Activated T-cell treated with anti-CD3 and anti-CD28 coated beads, Interleukin-2, amount 50 U/mL, for 48 hours (primary cell): ENCODE data around the gene DHX34.
A peak's percentile ranks its signal among the peaks of the same experiment; 100 is the strongest.
"Not testable (repeated sequence)": the region's sequence is repeated elsewhere in the genome, so short reads cannot be mapped to it uniquely, and the experiment has no call there.

ENCODE experiments used
- DNase-seq, 2 experiments: peaks; one replicate each; pipeline ENCODE4 v3.0.0-alpha.2; 2020

The DHX34 gene

DNA sequence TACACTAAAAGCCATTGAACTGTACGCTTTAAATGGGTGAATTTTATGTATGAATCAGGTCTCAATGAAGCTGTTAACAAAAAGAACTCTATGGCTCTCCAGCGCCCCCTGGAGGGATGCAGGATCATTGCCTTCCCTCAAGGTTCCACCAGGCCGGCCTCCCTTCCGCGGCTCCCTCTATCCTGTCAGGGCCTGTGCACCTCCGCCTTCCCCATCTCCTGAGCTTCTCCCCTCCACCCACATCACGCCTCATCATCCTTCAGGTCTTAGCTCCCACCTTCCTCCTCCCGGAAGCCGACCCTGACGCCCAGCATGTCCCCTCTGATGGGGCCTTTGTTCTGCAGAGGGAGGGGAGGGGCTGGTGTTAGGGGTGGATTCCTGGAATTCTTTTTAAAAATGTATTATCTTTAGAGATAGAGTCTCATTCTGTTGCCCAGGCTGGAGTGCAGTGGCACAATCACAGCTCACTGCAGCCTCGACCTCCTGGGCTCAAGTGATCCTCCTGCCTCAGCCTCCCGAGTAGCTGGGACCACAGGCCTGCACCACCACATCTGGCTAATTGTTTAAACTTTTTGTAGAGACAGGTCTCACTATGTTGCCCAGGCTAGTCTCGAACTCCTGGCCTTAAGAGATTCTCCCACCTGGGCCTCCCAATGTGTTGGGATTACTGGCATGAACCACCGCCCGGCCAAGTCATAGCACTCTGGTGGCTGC, 42.6 kb downstream of the DHX34 start:
- peak; percentile 85 to 89 for DNase-seq

DNA sequence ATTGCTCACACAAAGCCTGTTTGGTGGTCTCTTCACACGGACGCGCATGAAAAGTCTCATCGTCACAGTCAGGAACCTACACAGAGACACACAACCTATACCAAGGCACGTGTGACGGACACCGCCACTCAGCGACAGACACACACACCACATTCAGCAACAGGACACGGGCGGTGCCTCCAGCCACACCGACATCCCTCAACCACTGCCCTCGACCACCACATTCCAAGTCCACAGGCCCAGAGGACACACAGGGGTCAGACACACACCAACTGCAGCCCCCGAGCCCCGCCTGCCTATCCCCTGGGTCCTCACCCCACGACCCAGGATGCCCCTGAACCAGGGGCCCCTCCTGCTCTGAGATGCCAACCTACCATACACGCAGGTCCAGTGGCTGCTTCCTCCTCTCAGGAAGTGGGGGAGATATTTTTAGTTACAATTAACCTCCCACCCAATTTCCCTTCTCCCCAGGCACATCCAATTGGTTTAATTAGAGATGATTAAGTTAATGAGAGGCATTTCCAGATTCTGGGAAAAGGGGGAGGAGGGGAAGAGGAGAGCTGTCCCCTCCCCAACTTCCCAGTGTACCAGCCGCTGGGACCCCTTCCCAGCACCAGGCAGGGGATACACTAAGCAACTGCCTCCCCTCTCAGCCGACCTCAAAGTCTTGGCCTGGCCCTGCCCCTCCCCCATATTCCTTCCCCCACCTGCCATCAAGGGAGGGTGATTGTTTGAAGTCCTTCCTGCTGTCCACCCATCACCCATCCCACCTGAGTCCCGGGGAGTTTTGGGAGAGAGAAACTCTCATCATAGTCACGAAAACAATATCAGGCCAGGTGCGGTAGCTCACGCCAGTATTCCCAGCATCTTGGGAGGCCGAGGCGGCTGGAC, 49.8 kb downstream of the DHX34 start:
- no peak for DNase-seq

DNA sequence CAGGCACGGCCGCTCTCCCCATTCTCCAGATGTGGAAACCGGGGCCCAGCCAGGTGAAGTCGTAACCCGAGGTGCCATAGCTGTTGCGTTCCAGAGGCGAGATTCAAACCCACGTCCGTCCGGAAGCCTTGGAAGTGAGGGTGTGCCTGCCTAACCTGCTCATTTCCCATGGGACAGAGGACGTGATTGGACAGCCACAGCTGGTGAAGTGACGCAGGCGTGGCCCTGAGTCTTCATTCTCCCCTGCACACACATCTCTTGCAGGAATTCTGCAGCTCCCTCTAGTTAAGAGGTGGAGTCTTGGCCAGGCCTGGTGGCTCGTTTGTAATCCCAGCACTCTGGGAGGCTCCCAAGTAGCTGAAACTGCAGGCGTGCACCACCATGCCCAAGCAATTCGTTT, 53.4 kb downstream of the DHX34 start:
- no peak for DNase-seq

DNA sequence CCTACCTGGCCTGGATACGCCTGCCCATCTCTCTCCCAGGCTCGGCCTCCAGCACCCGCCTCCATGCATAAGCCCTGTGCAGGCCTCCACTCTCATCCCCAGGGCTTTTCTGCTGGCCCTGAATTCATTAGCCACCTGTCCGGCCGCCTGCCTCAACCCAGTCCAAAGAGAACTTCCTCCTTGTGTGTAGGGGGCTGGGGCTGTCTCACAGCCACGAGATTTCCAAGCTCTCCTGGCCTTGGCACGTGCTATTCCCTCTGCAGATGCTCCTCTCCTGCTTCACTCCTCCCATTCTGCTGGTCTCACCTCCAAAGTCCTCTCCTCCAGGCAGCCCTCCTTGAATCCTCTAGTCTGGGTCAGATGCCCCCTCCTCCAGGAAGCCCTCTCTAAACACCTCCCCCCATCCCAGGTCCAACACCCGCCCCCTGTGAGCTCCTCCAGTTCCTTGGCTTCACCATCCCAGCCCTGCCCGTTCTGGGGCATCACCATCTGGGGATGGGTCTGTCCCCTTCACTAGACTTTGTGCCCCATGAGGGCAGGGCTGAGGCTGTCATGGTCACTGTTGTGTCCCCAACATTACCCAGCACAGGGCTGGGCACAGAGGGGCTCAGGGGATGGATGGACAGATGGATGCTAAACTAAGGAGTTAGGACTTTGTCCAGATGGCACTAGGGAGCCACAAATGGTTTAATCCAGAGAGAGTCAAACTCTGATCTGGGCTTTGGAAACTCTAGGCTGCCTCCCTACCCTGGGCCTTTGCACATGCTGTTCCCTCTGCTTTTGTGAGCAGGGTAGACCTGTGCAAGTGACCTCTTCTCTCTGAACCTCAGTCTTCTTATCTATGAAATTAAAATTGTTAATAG, 55.5 kb downstream of the DHX34 start:
- DNase-seq, result no peak

DNA sequence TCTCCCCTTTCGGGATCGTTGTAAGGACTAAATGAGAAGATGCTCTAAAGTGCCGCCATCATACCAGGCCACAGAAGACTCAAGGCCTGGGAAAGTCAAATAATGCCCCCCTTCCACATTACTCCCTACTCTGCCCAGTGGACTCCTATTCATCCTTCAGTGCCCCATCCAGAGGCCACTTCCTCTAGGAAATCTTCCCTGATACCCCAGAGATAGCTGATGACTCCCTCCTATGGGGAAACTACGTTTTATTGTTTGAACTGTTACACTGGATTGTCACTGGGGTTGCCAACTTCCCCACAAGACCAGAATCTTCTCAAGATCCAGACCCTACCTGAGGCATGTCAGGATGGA, 56.1 kb downstream of the DHX34 start:
- DNase-seq, result no peak

DNA sequence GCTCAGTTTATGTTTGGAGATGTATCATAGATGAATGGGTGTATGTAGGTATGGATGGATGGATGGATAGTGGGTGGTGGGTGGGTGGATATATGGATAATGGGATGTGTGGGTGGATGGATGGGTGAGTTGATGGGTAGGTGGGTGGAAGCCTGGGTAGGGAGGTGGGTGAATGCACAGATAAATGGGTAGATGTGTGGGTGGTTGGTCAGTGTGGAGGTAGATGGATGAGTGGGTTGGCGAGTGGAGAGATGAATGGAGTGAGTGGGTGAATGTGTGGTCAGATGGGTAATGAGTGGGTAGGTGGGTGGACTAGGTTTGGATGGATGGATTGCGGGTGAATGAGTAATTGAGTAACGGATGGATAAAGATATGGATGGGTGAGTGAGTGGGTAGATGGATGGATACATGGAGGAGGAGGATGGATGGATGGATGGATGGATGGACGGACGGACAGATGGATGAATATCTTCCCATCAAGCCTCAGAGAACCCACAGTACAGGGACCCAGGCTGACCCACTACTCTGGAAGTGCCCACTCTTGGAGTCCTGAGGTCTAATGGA, 56.8 kb downstream of the DHX34 start:
- no peak for DNase-seq

DNA sequence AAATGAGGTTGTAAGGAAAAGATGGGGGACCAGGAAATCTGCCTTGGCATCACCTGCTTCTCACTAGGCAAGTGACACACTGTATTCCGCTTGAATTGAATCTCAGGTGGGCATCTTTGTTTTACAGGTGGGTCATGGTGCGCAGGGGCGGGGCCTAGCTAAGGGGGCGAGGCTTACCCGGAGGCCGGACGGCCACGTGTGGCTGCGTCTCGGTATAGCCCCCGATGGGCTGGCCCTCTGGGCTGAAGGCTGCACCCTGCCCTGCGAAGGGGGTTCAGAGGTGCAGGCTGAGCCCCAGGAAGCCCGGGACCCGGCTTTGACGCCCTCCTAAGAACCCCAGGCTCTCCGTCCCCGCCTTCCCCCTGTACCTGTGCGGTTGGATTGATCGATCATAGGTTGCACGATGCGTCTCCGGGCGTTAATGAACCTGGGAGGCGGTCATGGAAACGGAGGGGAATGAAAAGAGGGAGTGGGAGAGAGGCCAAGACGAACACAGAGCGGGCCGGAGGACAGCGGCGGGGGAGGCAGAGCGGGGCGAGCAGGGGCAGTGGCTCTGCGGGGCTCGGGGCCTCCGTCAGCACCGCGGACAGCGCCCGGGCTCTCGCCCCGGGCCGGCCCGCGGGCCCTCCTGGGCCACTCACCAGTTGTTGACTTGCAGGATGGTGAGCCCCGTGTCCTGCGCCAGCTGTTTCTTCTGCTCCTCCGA, 57.7 kb downstream of the DHX34 start:
- DNase-seq, result no peak

DNA sequence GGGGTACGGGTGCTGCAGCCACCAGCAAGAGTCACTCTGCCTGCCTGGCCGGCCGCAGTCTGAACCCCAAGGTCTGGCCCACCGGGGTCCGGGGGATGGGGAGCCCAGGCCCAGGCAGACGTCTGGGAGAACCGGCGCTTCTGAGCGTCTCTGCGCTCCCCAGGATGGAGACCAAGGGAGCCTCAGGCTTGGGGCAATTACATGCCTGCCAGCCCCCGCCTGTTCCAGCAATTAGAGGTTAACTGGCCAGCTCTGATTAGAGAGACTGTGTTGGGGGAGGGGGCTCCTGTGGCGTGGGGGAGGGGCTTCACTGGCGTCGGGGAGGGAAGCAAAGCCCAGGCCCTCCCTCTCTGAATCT, 58.3 kb downstream of the DHX34 start:
- no peak for DNase-seq

DNA sequence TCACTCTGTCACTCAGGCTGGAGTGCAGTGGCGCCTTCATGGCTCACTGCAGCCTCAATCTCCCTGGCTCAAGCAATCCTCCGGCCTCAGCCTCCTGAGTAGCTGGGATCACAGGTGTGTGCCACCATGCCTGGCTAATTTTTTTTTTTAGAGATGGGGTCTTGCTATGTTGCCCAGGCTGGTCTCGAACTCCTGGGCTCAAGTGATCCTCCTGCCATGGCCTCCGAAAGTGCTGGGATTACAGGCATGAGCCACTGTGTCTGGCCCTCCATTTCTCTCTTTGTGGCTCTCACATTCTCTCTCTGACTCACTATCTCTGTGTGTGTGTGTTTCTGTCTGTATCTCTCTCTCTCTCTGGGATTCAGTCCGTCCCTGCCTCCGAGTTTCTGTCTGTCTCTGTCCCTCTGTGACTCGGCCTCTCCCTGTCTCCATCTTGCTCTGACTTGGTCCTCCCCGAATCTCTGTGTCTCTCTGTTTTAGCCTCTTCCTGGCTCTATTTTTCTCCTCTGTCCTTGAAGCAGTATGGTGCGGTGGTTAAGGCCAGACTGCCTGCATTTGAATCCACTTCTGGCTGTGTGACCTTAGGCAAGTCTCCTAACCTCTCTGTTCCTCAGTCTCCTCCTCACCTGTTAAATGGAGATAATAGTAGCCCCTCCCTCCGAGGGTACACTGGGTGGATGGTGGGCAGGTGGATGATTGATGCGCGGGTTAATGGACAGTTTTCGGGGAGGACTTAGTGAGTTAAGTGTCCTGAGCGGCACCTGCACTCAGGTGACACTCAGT, 59.2 kb downstream of the DHX34 start:
- DNase-seq, result no peak

DNA sequence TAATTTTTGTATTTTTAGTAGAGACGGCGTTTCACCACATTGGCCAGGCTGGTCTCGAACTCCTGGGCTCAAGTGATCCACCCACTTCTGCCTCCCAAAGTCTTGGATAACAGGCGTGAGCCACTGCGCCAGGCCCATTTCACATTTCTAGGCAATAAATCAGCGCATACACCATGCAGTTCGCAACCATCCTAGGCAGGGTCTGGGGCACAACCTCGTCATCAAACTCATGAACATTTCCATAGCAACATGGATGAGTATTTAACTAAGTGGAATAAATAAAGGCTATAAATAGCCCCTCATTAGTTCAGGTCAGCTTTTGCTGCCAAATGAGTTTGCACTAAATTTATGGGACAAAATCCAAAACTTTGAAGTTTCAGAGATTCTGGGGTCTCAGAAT, 62.0 kb downstream of the DHX34 start:
- no peak for DNase-seq

DNA sequence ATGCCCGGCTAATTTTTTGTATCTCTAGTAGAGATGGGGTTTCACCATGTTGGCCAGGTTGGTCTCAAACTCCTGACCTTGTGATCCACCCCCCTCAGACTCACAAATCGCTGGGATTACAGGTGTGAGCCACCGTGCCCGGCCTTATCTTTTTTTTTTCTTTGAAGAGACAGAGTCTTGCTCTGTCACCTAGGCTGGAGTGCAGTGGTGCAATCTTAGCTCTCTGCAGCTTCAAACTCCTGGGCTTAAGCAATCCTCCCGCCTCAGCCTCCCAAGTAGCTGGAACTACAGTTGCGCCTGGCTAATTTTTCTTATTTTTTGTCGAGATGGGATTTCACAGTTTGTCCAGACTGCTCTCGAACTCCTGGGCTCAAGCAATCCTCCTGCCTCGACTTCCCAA, 62.6 kb downstream of the DHX34 start:
- DNase-seq, result not testable (repeated sequence)

DNA sequence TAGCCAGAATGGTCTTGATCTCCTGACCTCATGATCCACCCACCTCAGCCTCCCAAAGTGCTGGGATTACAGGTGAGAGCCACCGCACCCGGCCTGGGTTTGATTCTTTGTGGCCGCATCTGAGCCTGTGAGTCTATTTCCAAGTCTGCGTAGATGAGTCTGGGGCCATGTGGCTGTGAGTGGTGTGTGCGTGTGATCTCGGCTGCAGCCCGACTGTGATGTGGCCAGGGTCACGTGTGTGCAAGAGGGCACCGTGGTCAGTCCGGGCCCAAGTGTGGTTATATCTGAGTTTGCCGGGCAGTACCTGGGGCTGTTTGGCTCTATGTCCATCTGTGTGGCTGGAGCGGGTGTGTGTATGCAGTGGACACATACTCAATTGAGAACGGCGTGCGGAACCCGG, 64.8 kb downstream of the DHX34 start:
- DNase-seq, result no peak

DNA sequence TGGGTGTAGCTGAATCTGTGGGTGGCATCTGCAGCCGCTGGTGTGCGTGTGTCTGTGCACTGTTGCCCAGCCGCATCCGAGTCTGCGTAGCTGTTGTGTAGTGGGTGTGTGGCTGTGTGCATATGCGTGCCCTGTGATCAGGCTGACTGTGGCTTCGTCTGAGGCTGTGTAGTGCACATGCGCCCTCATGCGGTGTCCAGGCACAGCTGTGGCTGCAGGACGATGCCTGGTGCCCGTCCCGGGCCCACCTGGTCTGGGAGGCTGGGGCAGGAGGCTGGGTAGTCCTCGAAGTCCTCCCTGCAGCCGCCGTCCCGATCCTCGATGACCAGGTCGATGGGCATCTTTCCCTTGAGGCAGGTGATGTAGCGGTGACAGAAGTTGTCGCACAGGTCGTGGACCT, 65.4 kb downstream of the DHX34 start:
- DNase-seq, result no peak

DNA sequence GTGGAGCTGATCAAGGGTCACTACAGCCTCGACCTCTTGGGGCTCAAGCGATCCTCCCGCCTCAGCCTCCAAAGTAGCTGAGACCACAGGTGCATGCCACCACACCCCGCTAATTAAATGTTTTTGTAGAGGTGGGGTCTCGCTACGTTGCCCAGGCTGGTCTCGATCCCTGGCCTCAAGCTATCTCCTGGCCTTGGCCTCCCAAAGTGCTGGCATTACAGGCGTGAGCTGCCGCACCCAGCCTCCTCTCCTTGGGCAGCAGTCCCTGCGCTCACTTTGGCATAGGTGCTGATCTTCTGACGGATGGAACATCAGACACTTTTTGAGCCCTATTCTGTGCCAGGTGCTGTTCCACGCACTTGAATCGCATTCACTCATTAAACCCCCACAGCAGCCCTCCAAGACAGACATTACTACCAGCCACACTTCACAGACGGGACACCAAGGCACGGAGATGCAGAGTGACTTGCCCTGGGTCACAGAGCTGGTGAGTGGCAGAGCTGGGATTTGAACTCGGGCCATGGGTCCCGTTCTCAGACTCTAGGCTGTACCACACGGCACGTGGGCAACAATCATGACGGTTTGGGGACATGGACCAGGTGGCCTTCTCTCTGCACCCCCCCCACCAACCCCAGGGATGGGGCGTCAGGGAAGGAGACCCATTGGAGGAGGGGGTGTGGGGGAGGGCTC, 67.0 kb downstream of the DHX34 start:
- no peak for DNase-seq

DNA sequence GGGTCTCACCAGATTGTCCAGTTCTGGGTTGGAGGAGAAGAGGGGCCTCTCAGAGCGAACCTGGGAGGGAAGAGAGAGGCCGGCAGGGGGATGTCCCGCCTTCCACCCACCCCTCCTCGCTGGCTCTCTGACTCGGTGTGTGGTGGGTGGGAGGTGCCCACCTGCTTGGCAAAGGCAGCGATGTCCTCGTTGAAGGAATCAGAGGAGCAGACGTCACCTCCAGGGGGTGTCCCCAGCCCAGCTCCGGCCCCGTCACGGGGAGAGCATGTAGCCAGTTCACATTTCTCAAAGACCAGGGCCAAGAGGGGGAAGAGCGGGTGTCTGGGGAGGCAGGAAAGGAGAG, 67.5 kb downstream of the DHX34 start:
- no peak for DNase-seq

DNA sequence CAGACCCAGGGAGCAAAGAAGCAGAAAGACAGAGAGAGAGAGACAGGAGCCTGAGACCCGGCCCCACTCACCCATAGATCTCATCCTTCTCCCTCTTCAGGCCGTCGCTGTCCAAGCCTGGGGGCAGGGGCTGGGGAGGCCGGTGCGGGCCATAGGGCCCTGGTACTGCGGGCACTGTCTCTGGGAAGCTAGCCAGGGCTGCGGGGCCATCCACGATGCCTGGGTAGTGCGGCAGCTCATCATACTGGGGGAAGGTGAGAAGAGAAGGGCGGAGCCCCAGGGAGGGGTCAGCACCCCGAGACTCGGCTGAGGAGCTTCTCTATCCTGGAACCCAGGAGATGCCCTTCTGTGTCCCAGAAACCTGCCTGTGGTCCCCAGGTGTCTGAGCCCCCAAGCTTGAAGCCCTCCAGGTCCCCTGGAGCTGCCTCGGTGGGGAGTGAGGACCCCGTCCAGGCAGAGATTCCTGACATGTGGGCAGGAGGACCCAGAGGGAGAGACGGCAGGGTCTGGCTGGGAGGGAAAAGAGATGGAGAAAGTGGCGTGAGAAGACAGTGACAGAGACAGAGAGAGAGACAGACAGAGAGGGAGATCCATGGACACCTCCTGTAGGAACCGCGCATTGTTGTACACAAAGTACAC, 68.1 kb downstream of the DHX34 start:
- no peak for DNase-seq

DNA sequence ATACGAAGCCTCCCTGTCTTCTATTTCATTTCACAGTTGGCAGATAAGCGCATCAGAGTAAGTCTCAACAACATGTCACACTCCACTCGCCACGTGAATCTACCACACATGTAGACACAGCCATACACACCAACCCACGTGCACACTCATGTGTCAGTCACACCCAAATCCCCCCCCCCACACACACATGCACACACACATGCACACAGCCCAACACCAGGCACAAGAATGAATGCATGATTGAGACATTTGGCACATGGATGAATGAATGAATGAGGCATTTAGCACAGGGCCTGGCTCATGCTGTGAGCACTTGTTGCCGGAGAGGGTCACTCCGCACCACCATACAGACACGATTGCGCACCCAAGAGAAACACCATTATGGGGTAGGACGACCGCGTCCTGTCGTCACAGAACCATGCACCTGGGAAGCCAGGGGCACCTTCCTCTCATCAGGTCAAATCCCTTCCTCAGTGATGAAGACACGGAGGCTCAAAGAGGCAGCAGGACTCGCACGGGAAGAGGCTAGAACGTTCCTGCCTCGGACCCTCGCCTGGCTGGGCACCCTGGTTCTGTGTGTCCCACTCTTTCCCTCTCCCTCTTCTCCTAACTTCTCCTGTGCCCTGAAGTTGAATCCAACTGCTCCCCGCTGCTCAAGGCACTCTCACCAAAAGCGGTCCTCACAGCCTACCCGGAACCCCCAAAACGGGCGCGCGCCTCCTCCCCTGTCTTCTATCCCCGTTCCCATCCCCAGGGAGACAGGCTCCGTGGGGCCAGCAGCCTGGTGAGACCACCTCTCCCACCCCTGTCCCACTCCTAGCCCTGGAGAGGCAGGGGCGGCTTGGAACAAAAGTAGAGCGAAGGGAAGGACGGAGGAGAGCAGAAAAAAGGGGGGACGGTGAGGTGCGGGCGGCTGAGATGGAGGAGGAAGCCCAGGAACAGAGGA, 68.9 kb downstream of the DHX34 start:
- DNase-seq, result no peak

DNA sequence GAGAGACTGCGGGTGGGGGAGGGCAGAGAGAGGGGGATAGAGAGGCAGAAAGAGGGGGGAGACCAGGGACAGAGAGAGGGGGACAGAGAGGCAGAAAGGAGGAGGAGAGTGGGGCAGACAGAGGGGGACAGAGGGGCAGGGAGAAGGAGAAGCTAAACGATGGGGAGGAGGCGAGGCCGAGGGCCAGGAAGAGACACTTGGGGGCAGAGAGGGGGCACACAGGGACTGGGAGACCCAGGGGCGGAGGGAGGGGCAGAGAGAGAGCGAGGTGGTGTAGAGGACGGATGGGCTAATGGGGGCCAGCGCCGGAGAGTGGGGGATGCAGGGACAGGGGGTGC, 69.5 kb downstream of the DHX34 start:
- DNase-seq, result no peak

DNA sequence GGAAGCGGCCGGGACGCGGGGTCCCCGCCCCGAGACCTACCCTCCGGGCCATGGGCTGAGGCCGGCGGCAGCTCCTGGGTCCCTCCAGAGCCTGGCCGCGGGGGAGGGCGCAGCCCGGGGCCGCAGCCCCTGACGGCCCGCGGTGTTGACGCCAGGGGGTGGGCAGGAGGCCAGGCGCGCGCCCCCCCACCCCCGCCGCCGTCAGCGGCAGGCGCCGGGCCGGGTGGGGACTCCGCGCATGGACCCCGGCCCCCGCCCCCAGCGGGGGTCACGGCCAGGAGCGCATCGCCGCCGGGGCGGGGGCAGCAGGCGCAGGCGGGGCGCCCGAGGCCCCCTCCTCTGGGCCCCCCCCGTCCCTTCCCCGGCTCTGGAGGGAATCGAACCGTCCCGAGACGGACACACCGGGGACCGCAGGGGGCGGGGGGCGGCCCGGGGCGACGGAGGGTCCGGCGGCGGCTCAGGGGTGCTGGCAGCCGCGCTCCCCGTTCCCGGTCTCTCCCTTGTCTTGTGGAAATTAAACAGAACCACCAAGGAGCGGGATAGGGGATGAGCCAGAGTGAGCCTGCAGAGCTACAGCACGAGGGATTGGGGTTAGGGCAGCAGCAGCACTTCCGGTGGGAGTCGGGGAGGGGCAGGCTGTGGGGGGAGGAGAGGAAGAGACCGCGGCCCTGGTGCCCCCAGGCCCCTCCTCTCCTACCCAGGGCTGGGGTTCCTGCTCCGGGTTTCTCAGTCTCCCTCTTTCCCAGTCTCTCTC, 70.1 kb downstream of the DHX34 start, which contains the start of gene MEIS3:
Gene MEIS3, minus strand, starts transcription at position 498 of the 754 bp plus-strand sequence. Its CDS starts 446 bp downstream, at position 52.
- no peak for DNase-seq
